Activated naive CD4-positive, alpha-beta T cell treated with anti-CD3 and anti-CD28 coated beads, Interleukin-2, amount 50 U/mL, for 16 hours (primary cell): Measurements from ENCODE around the gene RNF130.
"Not testable (repeated sequence)": the region's sequence is repeated elsewhere in the genome, so short reads cannot be mapped to it uniquely, and the experiment has no call there.

Experiments used
- DNase-seq: peaks from one replicate; pipeline ENCODE4 v3.0.0-alpha.2; 2020

RNF130 gene

GRCh38 chr5:180013678-180014077 lies 57.9 kb downstream of the RNF130 start:
- no peak for DNase-seq

- no peak for DNase-seq
These were observed 59.2 kb downstream of the RNF130 start for GRCh38 chr5:180012316-180012715.

GRCh38 chr5:180010636-180011035 lies 60.9 kb downstream of the RNF130 start:
- DNase-seq: no peak

- DNase-seq: no peak
These were observed 62.0 kb downstream of the RNF130 start for GRCh38 chr5:180009581-180009980.

- no peak for DNase-seq
These were observed 63.1 kb downstream of the RNF130 start for GRCh38 chr5:180008433-180008832.

GRCh38 chr5:180007582-180007981 lies 64.0 kb downstream of the RNF130 start:
- no peak for DNase-seq

GRCh38 chr5:180006141-180006540 lies 65.4 kb downstream of the RNF130 start:
- DNase-seq: no peak

- DNase-seq: no peak
These were observed 68.4 kb downstream of the RNF130 start for GRCh38 chr5:180003127-180003526.

GRCh38 chr5:180001742-180002141 lies 69.8 kb downstream of the RNF130 start:
- no peak for DNase-seq

- no peak for DNase-seq
These were observed 70.4 kb downstream of the RNF130 start for GRCh38 chr5:180001136-180001535.

GRCh38 chr5:179998485-179998884 lies 73.1 kb downstream of the RNF130 start:
- no peak for DNase-seq

GRCh38 chr5:179994583-179995323 lies 76.8 kb downstream of the RNF130 start:
- DNase-seq: no peak

- not testable (repeated sequence) for DNase-seq
These were observed 78.7 kb downstream of the RNF130 start for GRCh38 chr5:179992855-179993254.

GRCh38 chr5:179991106-179991505 lies 80.5 kb downstream of the RNF130 start:
- no peak for DNase-seq

GRCh38 chr5:179990525-179990924 lies 81.0 kb downstream of the RNF130 start:
- not testable (repeated sequence) for DNase-seq

GRCh38 chr5:179986328-179986727 lies 85.2 kb downstream of the RNF130 start:
- no peak for DNase-seq

GRCh38 chr5:179981636-179982035 lies 89.9 kb downstream of the RNF130 start:
- DNase-seq: no peak

GRCh38 chr5:179980767-179981166 lies 90.8 kb downstream of the RNF130 start:
- no peak for DNase-seq

GRCh38 chr5:179978792-179979191 lies 92.8 kb downstream of the RNF130 start:
- DNase-seq: no peak

- DNase-seq: no peak
These were observed 95.8 kb downstream of the RNF130 start for GRCh38 chr5:179975713-179976134.

- no peak for DNase-seq
These were observed 96.4 kb downstream of the RNF130 start for GRCh38 chr5:179974946-179975712.

- no peak for DNase-seq
These were observed 97.2 kb downstream of the RNF130 start for GRCh38 chr5:179974246-179974945.

- DNase-seq: no peak
These were observed 98.2 kb downstream of the RNF130 start for GRCh38 chr5:179973391-179973790.

GRCh38 chr5:179969110-179969509 lies 102.4 kb downstream of the RNF130 start:
- DNase-seq: no peak
